Psoas muscle (tissue), 8 donors: Measurements from ENCODE around the gene STK10. TPM values are rescaled to one million over a fixed set of nuclear protein-coding genes. Genes with fewer than 3 reads are reported as not detected.
A peak's percentile ranks its signal among the peaks of the same experiment; 100 is the strongest.

Source experiments
- ATAC-seq, 4 donors: fragments of 200-7000 bp; cut with Tn5 transposase; one replicate each; pipeline ENCODE4 v1.9.1; 2020; ENCODE audit warnings: moderate library complexity in 3 of 4, mild to moderate bottlenecking in 2 of 4
- DNase-seq, 2 donors: peaks; one replicate each; pipeline ENCODE4 v3.0.0-alpha.2; 2020
- H3K27ac ChIP-seq: fragments of 200-600 bp; one replicate; pipeline ENCODE4 v1.8.0; 2022
- H3K27me3 ChIP-seq, 3 donors: fragments of 200-600 bp in 1 of 3; one replicate each; pipeline versions ENCODE4 v1.6.1 to v1.8.0; 2013 to 2022; ENCODE audit warnings: low read length in 2 of 3, mild to moderate bottlenecking in 2 of 3, moderate library complexity in 1 of 3; ENCODE audit not compliant: insufficient read depth in 3 of 3
- H3K36me3 ChIP-seq, 2 donors: fragments of 200-600 bp in 1 of 2; one replicate each; pipeline versions ENCODE4 v1.6.1 to v1.8.0; 2013 to 2022; ENCODE audit warnings: low read depth in 1 of 2, mild to moderate bottlenecking in 1 of 2, moderate library complexity in 1 of 2; ENCODE audit not compliant: insufficient read depth in 1 of 2
- H3K4me1 ChIP-seq: fragments of 200-600 bp; one replicate; pipeline ENCODE4 v1.8.0; 2022
- H3K4me3 ChIP-seq: fragments of 200-600 bp; one replicate; pipeline ENCODE4 v1.8.0; 2022; ENCODE audit warnings: mild to moderate bottlenecking
- H3K9me3 ChIP-seq: fragments of 200-600 bp; one replicate; pipeline ENCODE4 v1.8.0; 2022
- CTCF ChIP-seq: fragments of 200-600 bp; IDR thresholded peaks from one replicate; pipeline ENCODE4 v1.8.0; 2022; ENCODE audit warnings: antibody characterized with exemption
- WGBS, 3 donors: extraction: QIAGEN DNeasy Blood & Tissue Kit; methylation state at CpG; one replicate each; pipeline versions ENCODE4 v1.1.6 to v1.1.7; 2013; 5-methylcytosine and 5-hydroxymethylcytosine counted together
- intact Hi-C, 2 donors: fragments of 100-400 bp; cut with DNase I; formaldehyde crosslinking; loops; one replicate each; pipeline versions ENCODE4 v1.11.0 to v1.14.2; 2022
- polyA plus RNA-seq, 3 donors: library from polyadenylated mRNA; stranded (reverse); fragments of 200-250 nt; gene quantifications; one replicate each; pipeline ENCODE4 v1.2.3, GENCODE V29; 2013
- total RNA-seq, 4 donors: library from RNA; stranded (reverse); fragmentation: NEBNext Ultra II Directional in 2 of 4; extraction: Animal tissue kit (Norgen Biotek cat#: 25700) in 2 of 4; gene quantifications; one replicate each; pipeline versions ENCODE4 v1.2.1 to v1.2.4, GENCODE V29; 2021 to 2023
- donor health status: healthy with polysubstance abuse.
- donor health status: DM: no; HTN: no; CAD: no; lungs with moderate emphysema.
- donor health status: Bipolar disorder and iron deficiency.
- donor health status: healthy.
- donor health status: DM: yes; HTN: yes; CAD: no.
- donor health status: DM: no; HTN: no; CAD: no.
- donor health status: DM: no; HTN: no; CAD: no.
- donor health status: DM: yes; HTN: yes; CAD: no.

The STK10 gene
- total and polyA plus RNA-seq, 7 donors, result 1.9 to 8.6 (median 6.2) TPM

DNA sequence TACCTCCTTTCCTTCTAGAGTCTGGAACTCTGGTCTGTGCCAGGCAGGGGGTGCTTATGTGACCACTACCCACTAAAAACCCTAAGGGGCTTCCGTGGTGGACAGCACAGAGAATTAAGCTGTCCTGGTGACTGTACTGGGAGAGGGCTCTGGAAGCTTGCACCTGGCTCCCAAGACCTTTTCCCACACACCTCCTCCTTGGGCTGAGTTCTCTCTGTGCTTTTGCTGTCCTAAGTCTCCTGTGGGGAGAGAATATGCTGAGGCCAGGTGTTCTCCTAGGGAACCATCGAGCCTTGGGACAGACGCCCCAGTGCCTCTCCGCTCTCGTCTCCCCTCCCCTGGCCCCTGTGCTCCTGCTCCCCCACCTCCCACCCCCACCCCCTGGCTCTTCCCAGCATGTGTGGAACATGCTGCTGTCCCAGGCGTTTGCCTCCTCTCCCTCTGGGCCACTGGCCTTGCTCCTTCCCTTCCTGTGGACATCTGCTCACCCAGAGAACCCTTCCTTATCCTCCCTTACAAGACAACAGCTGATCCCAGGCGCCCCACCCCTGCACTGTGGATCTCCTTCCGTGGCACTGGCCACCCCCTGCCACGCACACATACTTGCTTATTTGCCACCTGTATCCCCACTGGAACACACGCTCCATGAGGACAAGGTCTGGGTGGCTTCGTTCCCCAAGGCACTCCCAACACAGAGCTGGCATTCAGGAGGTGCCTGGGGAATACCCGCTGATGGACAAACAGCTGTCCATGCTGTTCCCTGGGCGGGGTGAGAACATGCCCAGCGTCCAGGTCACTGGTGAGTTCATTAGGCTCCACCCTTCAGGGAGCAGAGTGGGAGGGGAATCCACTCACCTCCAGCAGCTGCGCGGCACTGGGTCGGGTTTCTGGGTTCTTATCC, 83.0 kb downstream of the STK10 start:
- ATAC-seq (peak; percentile 43 to 84 (median 64)), DNase-seq (no peak)
- no peaks in the 10 kb centered on the region for H3K27me3 ChIP-seq
- no peaks in the 10 kb centered on the region for H3K36me3 ChIP-seq
- TF ChIP-seq CTCF, result no peak
- peaks cover 14% of the 10 kb centered on the region for H3K4me1 ChIP-seq
- 51 to 64% (median 54%) methylated on average over 17 of the region's 17 CpGs for WGBS, 3 donors
- no peak overlapping the region for H3K27ac ChIP-seq
- H3K4me3 ChIP-seq, result no peak overlapping the region
- no peaks in the 10 kb centered on the region for H3K9me3 ChIP-seq
- intact Hi-C loops, result no loop called here

- intact Hi-C loops, result no loop called here
- no peaks in the 10 kb centered on the region for H3K27me3 ChIP-seq
- H3K27ac ChIP-seq, result no peak overlapping the region
- TF ChIP-seq CTCF, result no peak
- ATAC-seq (peak in 1 of 4 donors; percentile 29), DNase-seq (no peak)
- H3K36me3 ChIP-seq, result no peaks in the 10 kb centered on the region
- no peaks in the 10 kb centered on the region for H3K9me3 ChIP-seq
- peaks cover 14% of the 10 kb centered on the region for H3K4me1 ChIP-seq
- 65 to 90% (median 81%) methylated on average over 11 of the region's 11 CpGs for WGBS, 3 donors
- no peak overlapping the region for H3K4me3 ChIP-seq
Measured at GRCh38 chr5:172104021-172104420, 84.0 kb downstream of the STK10 start.

DNA sequence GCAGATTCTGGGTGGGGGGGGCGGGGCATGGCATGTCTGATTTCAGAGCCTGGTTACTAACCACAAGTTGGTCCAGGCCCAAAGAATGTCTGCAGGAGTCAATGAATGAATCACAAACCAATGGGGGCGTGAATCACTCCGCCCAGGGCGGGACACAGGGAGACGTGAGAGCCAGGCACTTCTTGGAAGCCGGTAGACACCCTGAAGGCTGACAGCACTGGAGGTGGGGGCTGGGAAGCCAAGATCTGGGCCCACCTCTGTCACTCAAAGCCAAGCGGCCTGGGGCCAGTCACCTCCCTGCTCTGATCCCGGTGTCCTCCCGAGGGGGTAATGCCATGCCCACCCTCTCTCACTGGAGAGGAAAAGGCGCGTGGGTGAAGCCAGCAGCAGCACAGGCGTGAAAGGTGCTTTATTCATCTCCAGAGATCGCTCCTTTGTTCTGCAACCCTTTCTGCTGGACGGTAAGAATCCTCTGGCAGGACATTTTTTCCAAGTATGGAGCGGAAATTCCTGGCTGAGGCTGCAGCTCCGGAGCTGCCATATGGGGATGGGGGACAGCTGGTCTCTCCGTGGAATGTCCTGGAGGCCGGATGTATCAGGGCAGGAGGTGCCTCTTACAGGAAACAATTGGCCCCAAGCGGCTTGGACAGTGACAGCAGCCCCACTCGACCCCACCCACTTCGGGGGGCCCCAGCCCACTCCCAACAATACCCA, 85.0 kb downstream of the STK10 start:
- H3K4me3 ChIP-seq, result no peak overlapping the region
- ATAC-seq (peak in 3 of 4 donors; percentile 43 to 65 (median 59)), DNase-seq (peak; percentile 66 to 80)
- no peak overlapping the region for H3K27ac ChIP-seq
- no peaks in the 10 kb centered on the region for H3K36me3 ChIP-seq
- no peak for TF ChIP-seq CTCF
- H3K27me3 ChIP-seq, result no peaks in the 10 kb centered on the region
- peaks cover 14% of the 10 kb centered on the region for H3K4me1 ChIP-seq
- H3K9me3 ChIP-seq, result no peaks in the 10 kb centered on the region
- whole genome bisulfite sequencing, 3 donors, result 44 to 49% (median 45%) methylated on average over 21 of the region's 21 CpGs
- intact Hi-C loops, result no loop called here

GRCh38 chr5:172102218-172102870, 85.7 kb downstream of the STK10 start:
- H3K27me3 ChIP-seq, result no peaks in the 10 kb centered on the region
- no peaks in the 10 kb centered on the region for H3K36me3 ChIP-seq
- DNase-seq (no peak), ATAC-seq (no peak)
- no peak overlapping the region for H3K4me3 ChIP-seq
- H3K9me3 ChIP-seq, result no peaks in the 10 kb centered on the region
- WGBS, 3 donors, result 83 to 85% (median 84%) methylated on average over 22 of the region's 22 CpGs
- intact Hi-C loops, result no loop called here
- H3K27ac ChIP-seq, result no peak overlapping the region
- H3K4me1 ChIP-seq, result peaks cover 9% of the 10 kb centered on the region
- no peak for TF ChIP-seq CTCF
